Measurements from ENCODE around the gene CEMIP.

The CEMIP gene

GRCh38 chr15:80846031-80846815, 67.1 kb downstream of the CEMIP start:
- H3K27me3 ChIP-seq (ENCODE audit: control insufficient read depth, insufficient read depth, low read length), result no peaks in the 10 kb centered on the region
- no peaks in the 10 kb centered on the region for H3K36me3 ChIP-seq (ENCODE audit: control insufficient read depth, insufficient read depth, low read length)
- H3K4me3 ChIP-seq (ENCODE audit: low read length), result no peak overlapping the region
- H3K9me3 ChIP-seq (ENCODE audit: control insufficient read depth, low read length), result no peaks in the 10 kb centered on the region
- H3K4me1 ChIP-seq (ENCODE audit: control insufficient read depth, insufficient read depth, low read length), result peaks cover 13% of the 10 kb centered on the region
- H3K9ac ChIP-seq (ENCODE audit: low read length), result no peak overlapping the region

- no peaks in the 10 kb centered on the region for H3K27me3 ChIP-seq (ENCODE audit: control insufficient read depth, insufficient read depth, low read length)
- H3K4me3 ChIP-seq (ENCODE audit: low read length), result no peak overlapping the region
- peaks cover 22% of the 10 kb centered on the region for H3K4me1 ChIP-seq (ENCODE audit: control insufficient read depth, insufficient read depth, low read length)
- no peaks in the 10 kb centered on the region for H3K36me3 ChIP-seq (ENCODE audit: control insufficient read depth, insufficient read depth, low read length)
- no peak overlapping the region for H3K9ac ChIP-seq (ENCODE audit: low read length)
- no peaks in the 10 kb centered on the region for H3K9me3 ChIP-seq (ENCODE audit: control insufficient read depth, low read length)
Measured at GRCh38 chr15:80849308-80849707, 70.1 kb downstream of the CEMIP start.

- Histone ChIP-seq H3K9ac (ENCODE audit: low read length) (no peak overlapping the region), H3K9me3 (ENCODE audit: control insufficient read depth, low read length) (no peaks in the 10 kb centered on the region), H3K4me3 (ENCODE audit: low read length) (no peak overlapping the region), H3K4me1 (ENCODE audit: control insufficient read depth, insufficient read depth, low read length) (peaks cover 21% of the 10 kb centered on the region), H3K27me3 (ENCODE audit: control insufficient read depth, insufficient read depth, low read length) (no peaks in the 10 kb centered on the region), H3K36me3 (ENCODE audit: control insufficient read depth, insufficient read depth, low read length) (no peaks in the 10 kb centered on the region)
Measured at GRCh38 chr15:80850941-80851451, 71.8 kb downstream of the CEMIP start.

- H3K9ac ChIP-seq (ENCODE audit: low read length), result no peak overlapping the region
- H3K4me1 ChIP-seq (ENCODE audit: control insufficient read depth, insufficient read depth, low read length), result peaks cover 34% of the 10 kb centered on the region
- no peak overlapping the region for H3K4me3 ChIP-seq (ENCODE audit: low read length)
- H3K36me3 ChIP-seq (ENCODE audit: control insufficient read depth, insufficient read depth, low read length), result no peaks in the 10 kb centered on the region
- H3K27me3 ChIP-seq (ENCODE audit: control insufficient read depth, insufficient read depth, low read length), result no peaks in the 10 kb centered on the region
- H3K9me3 ChIP-seq (ENCODE audit: control insufficient read depth, low read length), result no peaks in the 10 kb centered on the region
Measured at GRCh38 chr15:80852676-80853075, 73.5 kb downstream of the CEMIP start.

GRCh38 chr15:80854104-80854503, 74.9 kb downstream of the CEMIP start:
- no peaks in the 10 kb centered on the region for H3K36me3 ChIP-seq (ENCODE audit: control insufficient read depth, insufficient read depth, low read length)
- H3K9ac ChIP-seq (ENCODE audit: low read length), result no peak overlapping the region
- H3K27me3 ChIP-seq (ENCODE audit: control insufficient read depth, insufficient read depth, low read length), result no peaks in the 10 kb centered on the region
- no peaks in the 10 kb centered on the region for H3K9me3 ChIP-seq (ENCODE audit: control insufficient read depth, low read length)
- H3K4me1 ChIP-seq (ENCODE audit: control insufficient read depth, insufficient read depth, low read length), result peaks cover 34% of the 10 kb centered on the region
- no peak overlapping the region for H3K4me3 ChIP-seq (ENCODE audit: low read length)

- no peaks in the 10 kb centered on the region for H3K9me3 ChIP-seq (ENCODE audit: control insufficient read depth, low read length)
- no peak overlapping the region for H3K9ac ChIP-seq (ENCODE audit: low read length)
- peaks cover 28% of the 10 kb centered on the region for H3K4me1 ChIP-seq (ENCODE audit: control insufficient read depth, insufficient read depth, low read length)
- H3K4me3 ChIP-seq (ENCODE audit: low read length), result no peak overlapping the region
- H3K36me3 ChIP-seq (ENCODE audit: control insufficient read depth, insufficient read depth, low read length), result no peaks in the 10 kb centered on the region
- no peaks in the 10 kb centered on the region for H3K27me3 ChIP-seq (ENCODE audit: control insufficient read depth, insufficient read depth, low read length)
Measured at GRCh38 chr15:80855206-80855605, 76.0 kb downstream of the CEMIP start.

- Histone ChIP-seq H3K36me3 (ENCODE audit: control insufficient read depth, insufficient read depth, low read length) (no peaks in the 10 kb centered on the region), H3K4me1 (ENCODE audit: control insufficient read depth, insufficient read depth, low read length) (peaks cover 28% of the 10 kb centered on the region), H3K9me3 (ENCODE audit: control insufficient read depth, low read length) (no peaks in the 10 kb centered on the region), H3K4me3 (ENCODE audit: low read length) (no peak overlapping the region), H3K9ac (ENCODE audit: low read length) (no peak overlapping the region), H3K27me3 (ENCODE audit: control insufficient read depth, insufficient read depth, low read length) (no peaks in the 10 kb centered on the region)
Measured at GRCh38 chr15:80856400-80856799, 77.2 kb downstream of the CEMIP start.

- Histone ChIP-seq H3K4me3 (ENCODE audit: low read length) (no peak overlapping the region), H3K4me1 (ENCODE audit: control insufficient read depth, insufficient read depth, low read length) (peaks cover 28% of the 10 kb centered on the region), H3K9ac (ENCODE audit: low read length) (no peak overlapping the region), H3K27me3 (ENCODE audit: control insufficient read depth, insufficient read depth, low read length) (no peaks in the 10 kb centered on the region), H3K36me3 (ENCODE audit: control insufficient read depth, insufficient read depth, low read length) (no peaks in the 10 kb centered on the region), H3K9me3 (ENCODE audit: control insufficient read depth, low read length) (no peaks in the 10 kb centered on the region)
Measured at GRCh38 chr15:80856809-80857377, 77.7 kb downstream of the CEMIP start.

- peaks cover 10% of the 10 kb centered on the region for H3K4me1 ChIP-seq (ENCODE audit: control insufficient read depth, insufficient read depth, low read length)
- no peak overlapping the region for H3K9ac ChIP-seq (ENCODE audit: low read length)
- H3K4me3 ChIP-seq (ENCODE audit: low read length), result no peak overlapping the region
- H3K27me3 ChIP-seq (ENCODE audit: control insufficient read depth, insufficient read depth, low read length), result no peaks in the 10 kb centered on the region
- H3K9me3 ChIP-seq (ENCODE audit: control insufficient read depth, low read length), result no peaks in the 10 kb centered on the region
- no peaks in the 10 kb centered on the region for H3K36me3 ChIP-seq (ENCODE audit: control insufficient read depth, insufficient read depth, low read length)
Measured at GRCh38 chr15:80861731-80862170, 82.6 kb downstream of the CEMIP start.

GRCh38 chr15:80864666-80865065, 85.5 kb downstream of the CEMIP start:
- H3K9me3 ChIP-seq (ENCODE audit: control insufficient read depth, low read length), result no peaks in the 10 kb centered on the region
- H3K4me1 ChIP-seq (ENCODE audit: control insufficient read depth, insufficient read depth, low read length), result no peaks in the 10 kb centered on the region
- no peaks in the 10 kb centered on the region for H3K27me3 ChIP-seq (ENCODE audit: control insufficient read depth, insufficient read depth, low read length)
- no peaks in the 10 kb centered on the region for H3K36me3 ChIP-seq (ENCODE audit: control insufficient read depth, insufficient read depth, low read length)
- H3K9ac ChIP-seq (ENCODE audit: low read length), result no peak overlapping the region
- H3K4me3 ChIP-seq (ENCODE audit: low read length), result no peak overlapping the region

GRCh38 chr15:80866936-80867335, 87.8 kb downstream of the CEMIP start:
- Histone ChIP-seq H3K9ac (ENCODE audit: low read length) (no peak overlapping the region), H3K9me3 (ENCODE audit: control insufficient read depth, low read length) (no peaks in the 10 kb centered on the region), H3K36me3 (ENCODE audit: control insufficient read depth, insufficient read depth, low read length) (no peaks in the 10 kb centered on the region), H3K4me3 (ENCODE audit: low read length) (no peak overlapping the region), H3K4me1 (ENCODE audit: control insufficient read depth, insufficient read depth, low read length) (no peaks in the 10 kb centered on the region), H3K27me3 (ENCODE audit: control insufficient read depth, insufficient read depth, low read length) (no peaks in the 10 kb centered on the region)

GRCh38 chr15:80870366-80870765, 91.2 kb downstream of the CEMIP start:
- no peak overlapping the region for H3K4me3 ChIP-seq (ENCODE audit: low read length)
- no peaks in the 10 kb centered on the region for H3K27me3 ChIP-seq (ENCODE audit: control insufficient read depth, insufficient read depth, low read length)
- no peaks in the 10 kb centered on the region for H3K36me3 ChIP-seq (ENCODE audit: control insufficient read depth, insufficient read depth, low read length)
- no peaks in the 10 kb centered on the region for H3K4me1 ChIP-seq (ENCODE audit: control insufficient read depth, insufficient read depth, low read length)
- H3K9me3 ChIP-seq (ENCODE audit: control insufficient read depth, low read length), result no peaks in the 10 kb centered on the region
- H3K9ac ChIP-seq (ENCODE audit: low read length), result no peak overlapping the region
